GM19025 (cell line): Measurements from ENCODE around the gene PTPN2.
"Not testable (repeated sequence)": the region's sequence is repeated elsewhere in the genome, so short reads cannot be mapped to it uniquely, and the experiment has no call there.

Experiments
- ATAC-seq: cut with Tn5 transposase; IDR thresholded peaks from one replicate; pipeline ENCODE4 v1.9.1; 2021; ENCODE audit warnings: mild to moderate bottlenecking, low read depth, moderate library complexity; ENCODE audit not compliant: unreplicated experiment

The PTPN2 gene

DNA sequence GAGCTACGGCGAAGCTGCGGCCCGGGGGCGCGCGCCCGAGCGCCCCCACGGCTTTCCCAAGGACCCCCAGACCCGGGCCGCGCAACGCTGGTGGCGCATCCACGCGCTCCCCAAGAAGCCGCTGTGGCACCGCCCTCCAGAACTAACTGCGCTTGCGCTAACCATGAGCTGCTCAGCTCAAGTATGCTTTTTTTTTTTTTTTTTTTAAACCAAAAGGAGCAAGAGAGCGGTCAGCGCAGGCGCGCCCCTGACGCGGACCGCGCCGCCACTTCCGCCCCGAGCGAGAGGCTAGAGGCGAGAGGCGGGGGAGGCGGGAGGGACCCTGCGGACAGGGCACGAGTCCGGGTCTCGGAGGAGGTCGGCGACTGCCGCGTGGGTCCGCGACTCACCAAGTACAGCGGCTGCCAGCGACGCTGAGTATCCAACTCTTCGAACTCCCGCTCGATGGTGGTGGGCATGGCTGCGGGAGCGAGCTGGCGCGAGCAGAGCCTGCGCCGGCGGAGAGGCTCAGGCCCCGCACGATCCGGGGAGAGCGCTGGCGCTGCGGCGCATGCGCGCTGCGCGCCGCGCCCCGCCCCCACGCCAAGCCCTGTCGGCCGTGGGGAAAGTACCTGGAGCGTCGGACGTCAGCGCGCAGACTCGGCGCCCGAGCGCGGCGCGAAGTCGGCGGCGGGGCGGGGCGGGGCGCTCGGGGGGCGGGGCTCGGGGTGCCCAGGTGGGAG, at the start of gene PTPN2:
TSS of gene PTPN2 (minus strand) at position 554 of the 722 bp plus-strand sequence. CDS start at position 458, 96 bp downstream.
- ATAC-seq = peak; percentile 72

DNA sequence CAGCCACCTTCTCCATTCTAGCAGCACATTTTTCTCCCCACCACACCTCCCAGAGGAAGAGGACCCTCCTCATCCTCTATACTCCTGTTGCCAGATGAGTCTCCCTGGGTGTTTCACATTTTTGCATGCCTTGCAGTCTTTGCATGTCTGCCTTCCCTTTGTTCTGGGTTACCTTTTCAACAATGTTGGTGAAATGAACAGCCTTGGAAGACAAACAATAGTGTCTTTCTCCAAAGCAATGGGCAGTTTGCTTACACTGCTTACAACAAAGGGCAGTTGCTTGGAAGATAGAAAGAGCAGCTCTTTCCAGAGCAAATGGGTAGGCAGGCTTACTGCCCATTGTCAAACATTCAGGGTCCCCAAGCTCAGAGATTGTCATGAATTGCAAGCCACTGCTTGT, 49.3 kb upstream of the PTPN2 start:
- no peak for ATAC-seq

DNA sequence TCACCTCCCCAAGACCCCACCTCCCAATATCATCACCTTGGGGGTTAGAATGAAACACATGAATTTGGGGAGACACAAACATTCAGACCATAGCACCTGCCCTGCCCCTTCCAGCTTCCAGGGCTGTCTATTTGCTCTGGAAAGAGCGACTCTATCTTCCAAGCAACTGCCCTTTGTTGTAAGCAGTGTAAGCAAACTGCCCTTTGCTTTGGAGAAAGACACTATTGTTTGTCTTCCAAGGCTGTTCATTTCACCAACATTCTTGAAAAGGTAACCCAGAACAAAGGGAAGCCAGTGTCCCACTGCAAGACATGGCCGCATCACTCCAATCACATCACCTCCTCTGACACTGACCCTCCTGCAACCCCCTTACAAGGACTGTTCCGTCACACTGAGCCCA, 46.9 kb upstream of the PTPN2 start:
- no peak for ATAC-seq

DNA sequence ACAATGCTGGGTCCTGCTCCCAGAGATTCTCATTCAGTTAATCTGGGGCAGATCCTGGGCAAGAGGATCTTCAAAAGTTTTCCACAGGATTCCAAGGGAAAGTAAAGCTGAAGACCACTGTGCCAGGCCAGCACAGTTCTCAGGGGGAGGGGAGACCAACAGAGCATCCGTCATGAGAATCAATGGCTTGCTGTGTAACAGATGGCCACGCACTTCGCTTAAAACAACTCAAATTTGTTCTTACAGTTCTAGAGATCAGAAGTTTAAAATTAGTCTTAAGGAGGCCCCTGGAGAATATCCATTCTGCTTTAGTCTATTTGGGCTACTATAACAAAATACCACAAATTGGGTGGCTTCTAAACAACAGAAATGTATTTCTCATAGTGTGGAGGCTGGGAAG, 46.3 kb upstream of the PTPN2 start:
- no peak for ATAC-seq

DNA sequence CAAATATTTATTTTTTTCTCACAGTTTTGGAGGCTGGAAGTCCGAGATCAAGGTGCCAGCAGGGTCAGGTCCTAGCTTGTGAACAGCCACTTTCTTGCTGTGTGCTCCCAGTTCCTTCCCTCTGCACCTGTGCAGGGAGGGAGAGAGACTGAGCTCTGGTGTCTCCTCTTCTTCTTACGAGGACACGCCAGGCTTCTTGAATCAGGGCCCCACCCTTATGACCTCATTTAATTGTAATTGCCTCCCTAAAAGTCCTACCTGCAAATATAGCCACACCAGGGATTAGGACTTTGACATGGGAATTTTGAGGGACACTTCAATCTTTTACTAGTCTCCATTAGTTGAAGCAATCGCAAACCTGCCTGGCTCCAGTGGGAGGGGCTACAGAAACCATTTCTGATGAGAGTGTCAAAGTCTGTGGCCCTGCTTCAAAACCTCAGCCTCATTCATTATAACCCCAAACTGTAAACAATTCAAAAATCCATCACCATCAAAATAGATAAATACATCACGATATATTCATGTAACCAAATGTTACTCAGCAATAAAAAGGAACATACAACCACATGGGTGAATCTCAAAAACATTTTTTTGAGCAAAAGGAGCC, 45.5 kb upstream of the PTPN2 start:
- ATAC-seq = no peak

DNA sequence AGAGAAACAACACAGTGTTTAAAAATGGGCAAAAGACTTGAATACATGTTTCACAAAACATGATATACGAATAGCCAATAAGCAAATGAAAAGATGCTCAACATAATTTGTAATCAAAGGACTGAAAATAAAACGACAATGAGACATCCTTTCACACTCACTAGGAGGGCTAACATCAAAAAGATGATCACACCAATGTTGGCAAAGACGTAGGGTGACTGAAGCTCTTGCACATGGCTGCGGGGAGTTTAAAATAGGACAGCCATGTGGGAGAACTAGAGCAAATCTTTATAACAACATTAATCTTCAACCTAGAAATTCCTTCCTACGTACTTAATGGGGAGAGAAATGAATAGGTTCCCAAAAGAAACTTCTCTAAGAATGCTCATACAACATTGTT, 44.6 kb upstream of the PTPN2 start:
- ATAC-seq = no peak

DNA sequence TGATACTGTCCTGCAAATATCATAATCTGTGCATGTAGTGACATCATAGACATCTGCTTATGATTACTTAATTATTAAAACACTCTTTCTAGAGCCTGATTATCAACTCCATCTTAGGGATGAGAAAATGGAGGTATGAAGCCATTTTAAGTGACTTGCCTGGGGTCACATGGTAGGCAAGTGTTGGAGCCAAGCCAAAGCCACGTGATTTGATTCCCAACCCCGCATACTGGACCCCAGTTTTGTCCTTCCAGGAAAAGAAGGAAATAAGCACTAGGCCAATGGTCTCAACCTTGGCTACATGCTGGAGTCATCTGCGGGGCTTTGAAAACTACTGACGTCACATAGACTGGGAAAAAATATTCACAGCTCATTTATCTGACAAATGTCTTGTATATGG, 44.2 kb upstream of the PTPN2 start:
- ATAC-seq = no peak

DNA sequence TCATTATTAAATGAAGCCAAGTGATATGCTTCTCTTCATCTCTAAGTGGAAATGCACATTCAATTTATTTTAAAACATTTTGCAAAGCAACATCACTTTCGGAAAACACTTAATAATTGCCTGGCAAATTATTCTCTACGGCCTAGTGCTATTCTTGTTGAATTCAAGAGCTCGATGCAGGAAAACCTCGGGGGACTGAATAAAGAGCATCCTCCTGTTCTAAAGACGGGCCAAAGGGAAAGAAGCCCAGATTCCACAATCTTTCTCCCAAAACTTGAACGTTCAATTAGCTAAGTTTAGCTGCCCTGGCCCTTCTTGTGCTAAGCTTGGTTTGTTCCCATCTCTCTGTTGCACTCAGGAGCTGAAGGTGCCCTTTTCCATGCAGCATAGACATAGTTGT, 40.6 kb upstream of the PTPN2 start:
- no peak for ATAC-seq

DNA sequence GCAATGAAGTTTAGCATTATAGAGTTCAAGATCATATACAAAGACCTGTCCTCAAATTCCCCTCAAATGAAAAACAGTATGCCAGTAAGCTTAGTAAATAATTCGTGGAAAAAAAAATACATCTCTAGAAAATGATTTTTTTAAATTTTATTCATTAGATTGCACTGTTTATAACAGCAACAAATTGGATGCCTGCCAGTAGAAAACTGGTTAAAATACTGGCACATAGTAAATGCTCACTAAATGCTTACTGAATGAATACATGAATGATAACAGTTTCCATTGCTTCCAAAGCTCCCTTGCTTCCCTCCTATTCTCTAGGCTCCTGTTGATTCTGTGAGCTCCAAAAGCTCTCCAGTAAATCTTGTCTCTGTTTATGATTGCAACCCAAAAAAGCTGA, 38.2 kb upstream of the PTPN2 start:
- ATAC-seq = no peak

DNA sequence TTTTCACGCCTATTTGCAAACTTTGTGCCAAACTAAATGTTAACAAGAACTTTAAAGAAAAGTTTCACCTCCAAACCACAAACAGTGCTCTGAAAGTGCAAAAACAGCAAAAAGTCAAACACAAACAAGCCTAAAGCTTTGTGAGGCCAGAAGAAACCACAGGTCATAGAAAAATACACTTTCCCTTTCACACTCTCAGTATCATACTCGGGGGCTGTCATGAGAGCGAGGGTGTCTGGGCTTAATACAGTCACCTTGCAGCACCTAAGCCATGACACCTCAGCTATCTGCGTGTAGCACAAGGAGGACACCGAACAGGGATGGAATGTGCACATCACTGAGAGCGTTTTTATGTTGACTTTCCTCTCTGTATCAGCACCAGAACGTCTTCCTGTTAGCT, 37.1 kb upstream of the PTPN2 start:
- peak; percentile 53 for ATAC-seq

DNA sequence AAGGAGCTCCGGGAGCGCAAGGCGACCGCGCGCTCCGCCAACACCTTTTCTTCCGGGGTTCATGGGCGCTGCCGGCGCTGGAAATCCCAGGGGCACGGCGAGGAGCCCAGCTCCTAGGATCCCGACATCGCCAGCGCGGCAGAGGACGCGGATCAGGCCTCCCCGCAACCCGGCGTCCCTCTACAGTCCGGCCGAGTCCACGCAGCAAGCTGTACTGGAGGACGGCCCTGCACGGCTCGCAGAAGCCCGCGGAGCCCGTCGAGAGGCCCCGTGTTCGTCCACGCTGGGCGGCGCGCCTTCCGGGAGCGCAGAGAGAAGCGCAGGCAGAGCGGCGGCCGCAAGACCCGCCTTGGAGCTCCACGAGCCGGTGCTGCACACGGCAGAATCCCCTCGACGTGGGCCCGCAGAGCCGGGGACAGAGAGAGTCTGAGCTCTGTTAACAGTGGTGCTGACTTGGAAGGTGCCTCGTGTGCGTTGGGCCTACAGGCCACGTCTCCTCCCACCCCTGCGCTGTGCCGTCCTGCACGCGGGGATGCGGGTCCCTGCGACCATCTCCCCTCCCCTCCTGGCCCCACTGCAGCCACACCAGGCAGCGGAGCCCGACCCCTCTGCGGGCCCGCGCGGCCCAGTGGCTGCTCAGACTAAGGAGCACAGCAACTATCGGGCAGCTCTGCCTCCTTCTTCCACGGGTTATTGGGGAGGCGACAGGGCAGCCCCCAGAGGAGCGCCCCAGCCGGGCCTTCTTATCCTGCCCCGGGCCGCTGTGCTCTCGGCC, 28.1 kb upstream of the PTPN2 start:
- ATAC-seq = no peak

DNA sequence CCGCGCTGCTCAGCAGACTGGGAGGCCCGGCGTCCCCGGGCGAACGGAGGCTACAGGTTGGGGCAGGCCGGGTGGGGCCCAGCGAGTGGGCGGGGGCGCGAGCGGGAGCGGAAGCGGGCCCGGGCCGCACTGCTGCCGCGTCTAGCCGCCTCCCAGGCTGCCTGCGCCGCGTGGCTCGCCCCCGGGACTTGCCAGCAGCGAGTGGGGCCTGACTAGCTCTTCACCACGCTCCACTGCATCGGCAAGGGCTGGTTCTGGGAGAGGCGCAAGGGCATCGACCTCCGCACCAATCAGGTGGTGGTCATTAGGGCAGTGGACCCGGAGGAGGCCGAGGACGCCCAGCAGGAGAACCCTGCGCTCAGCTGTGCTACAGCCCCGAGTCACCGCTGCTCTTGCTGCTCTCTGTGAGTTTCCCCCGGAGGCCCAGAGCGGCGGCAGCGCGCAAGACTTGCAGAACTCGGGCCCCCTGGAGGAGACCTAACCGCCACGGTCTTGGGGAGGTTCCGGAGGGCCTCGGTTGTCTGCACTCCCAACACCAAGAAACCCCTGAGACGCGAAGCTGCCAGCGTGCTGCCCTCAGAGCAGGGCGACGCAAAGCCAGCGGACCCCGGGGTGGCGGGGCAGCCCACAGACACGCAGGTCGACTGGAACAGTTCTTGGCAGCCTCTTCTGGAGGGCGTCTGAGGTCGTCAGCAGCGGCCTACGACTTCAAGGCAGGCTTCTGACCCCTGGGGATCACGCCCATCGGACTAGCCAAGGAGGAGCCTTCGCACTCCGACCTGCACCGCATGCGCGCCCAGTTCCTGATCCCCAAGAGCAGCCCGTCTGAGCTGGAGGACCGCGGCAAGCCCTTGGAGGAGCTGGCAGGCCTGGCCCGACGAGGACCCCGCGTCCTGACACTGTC, 27.2 kb upstream of the PTPN2 start:
- ATAC-seq = no peak

DNA sequence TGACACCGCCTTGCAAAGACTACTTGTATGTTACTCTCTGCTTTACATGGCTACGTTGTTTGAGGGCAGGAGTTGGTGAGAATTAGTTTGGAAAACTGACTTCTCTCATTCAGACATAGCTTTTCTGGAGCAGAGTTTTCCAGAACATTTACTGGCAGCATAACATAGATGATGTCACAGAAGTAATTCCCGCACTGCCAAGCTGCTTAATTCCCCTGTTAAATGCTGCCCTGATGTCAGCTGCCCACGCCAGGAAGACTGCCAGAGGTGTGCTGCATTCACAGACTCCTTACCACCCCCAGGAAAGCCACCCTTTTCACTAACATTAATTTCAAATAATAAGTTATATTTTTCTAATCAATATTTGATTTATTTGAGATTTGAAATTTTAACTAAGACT, 24.7 kb upstream of the PTPN2 start:
- ATAC-seq = no peak

DNA sequence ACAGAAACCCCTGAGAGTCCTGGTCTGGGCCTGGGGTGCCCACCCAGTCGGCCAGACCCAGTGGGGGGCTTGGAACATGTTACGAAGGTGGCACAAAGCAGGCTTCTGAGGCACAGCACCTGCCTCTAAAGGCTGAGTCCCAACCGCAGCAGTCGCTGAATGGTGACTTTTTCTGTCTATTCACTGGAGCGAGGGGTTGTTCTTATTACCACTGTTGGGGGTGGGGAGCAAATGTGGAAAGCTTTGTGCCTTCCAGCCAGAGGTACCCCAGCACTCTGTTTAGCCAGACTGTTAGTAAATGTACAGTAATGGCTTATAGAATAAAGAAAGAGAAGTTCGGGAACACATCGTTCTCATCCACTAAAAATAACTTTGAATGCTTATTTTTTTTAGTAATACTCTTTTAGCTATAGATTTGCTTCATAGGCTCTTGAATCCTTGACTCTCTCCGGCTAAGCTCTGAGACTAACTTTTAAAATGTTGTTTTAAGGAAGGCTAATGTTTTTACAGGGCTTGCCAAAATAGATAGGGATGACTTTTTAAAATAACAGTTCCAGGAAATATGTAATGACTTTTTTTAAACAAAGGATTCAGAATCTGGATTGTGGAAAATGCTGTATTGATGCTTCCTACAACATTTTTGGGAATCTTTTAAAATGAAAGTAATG, 23.4 kb upstream of the PTPN2 start:
- ATAC-seq = no peak

DNA sequence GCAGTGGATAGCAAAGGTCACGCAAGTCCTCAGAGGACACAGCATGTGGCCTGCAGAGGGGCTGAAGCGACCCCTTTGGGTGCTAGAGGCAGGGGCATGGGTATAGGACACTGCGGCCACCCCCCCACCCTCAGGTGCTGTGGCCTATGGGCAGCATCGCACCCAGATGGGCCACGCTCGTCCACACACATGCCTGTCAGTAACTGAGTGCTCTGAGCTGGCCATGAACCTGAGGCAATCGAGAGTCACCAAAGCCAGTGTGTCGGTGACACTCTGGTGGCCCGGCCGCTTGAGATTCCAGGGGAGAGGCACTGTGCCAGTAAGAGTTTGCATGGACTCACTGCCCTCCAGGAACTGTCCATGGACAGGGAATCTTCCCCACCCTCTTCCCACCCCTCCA, 22.7 kb upstream of the PTPN2 start:
- ATAC-seq = no peak

DNA sequence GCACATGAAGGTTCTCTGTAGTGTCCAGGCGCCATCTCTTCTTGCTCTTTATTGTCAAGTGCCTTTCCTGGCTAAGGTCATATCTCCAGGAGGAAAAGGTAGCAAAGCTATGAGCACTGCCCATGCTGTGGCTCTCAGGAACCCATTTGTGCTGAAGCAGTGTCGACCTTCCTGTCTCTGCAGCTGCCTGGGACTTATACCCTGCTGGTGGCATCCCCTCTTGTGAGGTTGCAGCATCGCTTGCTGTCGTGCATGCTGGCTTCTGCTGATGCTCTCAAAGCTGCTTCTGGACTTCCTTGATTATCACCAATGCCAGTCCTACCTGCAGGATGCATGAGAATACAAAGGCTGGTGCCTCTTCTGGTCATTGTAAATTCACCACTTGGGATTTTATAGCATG, 22.1 kb upstream of the PTPN2 start:
- ATAC-seq = no peak

DNA sequence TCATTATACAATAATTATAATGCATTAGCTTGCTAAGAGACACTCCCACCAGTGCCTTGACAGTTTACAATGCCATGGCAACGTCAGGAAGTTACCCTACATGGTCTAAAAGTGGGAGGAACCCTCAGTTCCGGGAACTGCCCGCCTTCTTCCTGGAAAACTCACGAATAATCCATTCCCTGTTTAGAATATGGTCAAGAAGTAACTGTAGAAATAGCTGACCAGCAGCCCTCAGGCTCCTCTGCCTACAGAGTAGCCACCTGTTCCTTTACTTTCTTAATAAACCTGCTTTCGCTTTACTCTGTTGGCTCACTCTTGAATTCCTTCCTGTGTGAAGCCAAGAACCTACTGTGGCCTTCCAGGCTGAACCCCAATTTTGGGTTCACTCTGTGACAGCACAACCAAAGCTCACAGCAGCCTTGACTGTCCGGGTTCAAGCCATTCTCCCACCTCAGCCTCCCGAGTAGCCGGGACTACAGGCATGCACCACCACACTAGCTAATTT, 20.0 kb upstream of the PTPN2 start:
- ATAC-seq = no peak

DNA sequence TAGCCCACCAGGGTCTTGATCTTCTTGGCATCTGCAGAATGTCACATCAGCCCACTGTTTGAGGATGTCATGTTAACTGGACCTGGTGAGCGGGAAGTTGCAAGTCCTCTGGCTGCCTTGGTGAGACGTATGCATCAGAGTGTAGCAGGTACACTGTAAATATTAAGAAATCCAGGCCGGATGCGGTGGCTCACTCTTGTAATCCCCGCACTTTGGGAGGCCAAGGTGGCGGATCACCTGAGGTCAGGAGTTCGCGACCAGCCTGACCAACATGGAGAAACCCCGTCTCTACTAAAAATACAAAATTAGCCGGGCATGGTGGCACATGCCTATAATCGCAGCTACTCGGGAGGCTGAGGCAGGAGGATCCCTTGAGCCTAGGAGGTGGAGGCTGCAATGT, 17.2 kb upstream of the PTPN2 start:
- ATAC-seq = not testable (repeated sequence)

DNA sequence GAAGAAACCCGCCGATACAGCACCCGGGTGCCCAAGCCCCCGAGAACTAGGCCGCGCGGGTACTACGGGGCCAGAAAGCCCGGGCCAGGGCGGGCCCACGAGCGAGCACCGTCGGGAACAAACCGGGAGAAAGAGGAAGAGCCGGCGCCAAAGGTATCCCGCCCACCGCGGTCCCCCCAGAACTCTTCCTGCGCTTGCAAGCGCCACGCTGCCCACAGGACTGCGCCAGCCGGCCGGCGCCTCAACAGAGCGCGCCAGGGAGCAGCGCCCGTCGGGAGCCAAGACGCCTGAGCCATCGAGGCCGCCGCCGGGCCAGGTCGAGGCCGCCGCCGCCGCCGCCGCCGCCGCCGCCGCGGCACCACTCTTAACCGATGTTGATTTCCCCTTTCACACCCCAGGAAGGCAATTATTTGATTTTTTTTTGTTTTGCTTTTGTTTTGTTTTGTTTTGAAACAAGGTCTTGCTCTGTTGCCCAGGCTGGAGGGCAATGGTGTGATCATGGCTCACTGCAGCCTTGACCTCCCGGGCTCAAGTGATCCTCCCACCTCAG, 12.8 kb upstream of the PTPN2 start:
- ATAC-seq = not testable (repeated sequence)

DNA sequence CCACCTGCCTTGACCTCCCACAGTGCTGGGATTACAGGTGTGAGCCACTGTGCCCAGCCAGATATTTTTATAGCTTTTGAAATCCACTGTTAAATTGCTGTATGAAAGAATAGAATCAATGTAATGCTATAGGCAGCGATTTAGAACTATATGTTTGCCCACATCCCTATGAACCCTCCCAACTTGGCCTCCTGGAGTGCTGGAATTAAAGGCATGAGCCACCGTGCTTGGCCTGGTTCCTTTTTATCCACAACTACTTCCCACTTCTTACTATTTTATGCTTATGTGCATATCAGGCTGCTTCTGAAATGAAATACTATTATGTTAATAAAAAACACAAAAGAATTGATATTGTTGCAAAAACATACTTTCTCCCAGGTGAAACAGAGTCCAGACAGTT, 11.6 kb upstream of the PTPN2 start:
- no peak for ATAC-seq
